Central memory CD8-positive, alpha-beta T cell (primary cell): Measurements from ENCODE around the gene SCAPER.
"Not testable (repeated sequence)": the region's sequence is repeated elsewhere in the genome, so short reads cannot be mapped to it uniquely, and the experiment has no call there.

Experiments
- ATAC-seq: fragments of 150-1000 bp; cut with Tn5 transposase; replicated peaks from 2 replicates; pipeline ENCODE4 v1.10.0; 2022; ENCODE audit warnings: mild to moderate bottlenecking, moderate FRiP score, moderate number of reproducible peaks; ENCODE audit not compliant: poor library complexity, severe bottlenecking; ENCODE audit errors: extremely low read depth
- DNase-seq, 2 donors: peaks; one replicate each; pipeline ENCODE4 v3.0.0; 2021; ENCODE audit warnings: low spot score in 2 of 2
- H3K27ac Mint-ChIP-seq: one replicate; pipeline ENCODE4 v1.8.0; 2022; ENCODE audit warnings: low read depth, mild to moderate bottlenecking, moderate library complexity, mixed read lengths
- H3K27me3 Mint-ChIP-seq: one replicate; pipeline ENCODE4 v1.8.0; 2022; ENCODE audit warnings: mixed read lengths
- H3K36me3 Mint-ChIP-seq: one replicate; pipeline ENCODE4 v1.8.0; 2022; ENCODE audit warnings: mild to moderate bottlenecking, moderate library complexity, mixed read lengths; ENCODE audit not compliant: insufficient read depth
- H3K4me1 Mint-ChIP-seq: one replicate; pipeline ENCODE4 v1.8.0; 2022; ENCODE audit warnings: mixed read lengths
- H3K4me3 Mint-ChIP-seq: one replicate; pipeline ENCODE4 v1.8.0; 2022; ENCODE audit warnings: mild to moderate bottlenecking, moderate library complexity, mixed read lengths
- H3K9me3 Mint-ChIP-seq: one replicate; pipeline ENCODE4 v1.8.0; 2022; ENCODE audit warnings: mixed read lengths

The SCAPER gene

GRCh38 chr15:76791511-76791910 is 113.6 kb downstream of the SCAPER start:
- Mint-ChIP-seq H3K4me1 (no peaks in the 10 kb centered on the region), H3K27ac (no peak overlapping the region), H3K9me3 (no peaks in the 10 kb centered on the region), H3K4me3 (no peak overlapping the region), H3K36me3 (peaks cover 13% of the 10 kb centered on the region), H3K27me3 (no peaks in the 10 kb centered on the region)
- ATAC-seq (no peak), DNase-seq (no peak)

GRCh38 chr15:76787273-76787672 is 117.9 kb downstream of the SCAPER start:
- Mint-ChIP-seq H3K27ac (no peak overlapping the region), H3K36me3 (peaks cover 10% of the 10 kb centered on the region), H3K4me3 (no peak overlapping the region), H3K9me3 (no peaks in the 10 kb centered on the region), H3K4me1 (peaks cover 9% of the 10 kb centered on the region), H3K27me3 (no peaks in the 10 kb centered on the region)
- DNase-seq (no peak), ATAC-seq (no peak)

GRCh38 chr15:76776969-76777368 is 128.2 kb downstream of the SCAPER start:
- no peaks in the 10 kb centered on the region for H3K27me3 Mint-ChIP-seq
- no peak for DNase-seq
- no peak overlapping the region for H3K27ac Mint-ChIP-seq
- H3K9me3 Mint-ChIP-seq = no peaks in the 10 kb centered on the region
- no peak overlapping the region for H3K4me3 Mint-ChIP-seq
- no peaks in the 10 kb centered on the region for H3K4me1 Mint-ChIP-seq
- peaks cover 2% of the 10 kb centered on the region for H3K36me3 Mint-ChIP-seq
- no peak for ATAC-seq

GRCh38 chr15:76776480-76776879 is 128.7 kb downstream of the SCAPER start:
- DNase-seq = no peak
- no peak overlapping the region for H3K27ac Mint-ChIP-seq
- no peak for ATAC-seq
- H3K4me1 Mint-ChIP-seq = no peaks in the 10 kb centered on the region
- no peak overlapping the region for H3K4me3 Mint-ChIP-seq
- H3K27me3 Mint-ChIP-seq = no peaks in the 10 kb centered on the region
- H3K36me3 Mint-ChIP-seq = peaks cover 2% of the 10 kb centered on the region
- H3K9me3 Mint-ChIP-seq = no peaks in the 10 kb centered on the region

- Mint-ChIP-seq H3K27me3 (no peaks in the 10 kb centered on the region), H3K4me1 (no peaks in the 10 kb centered on the region), H3K4me3 (no peak overlapping the region), H3K36me3 (peaks cover 6% of the 10 kb centered on the region), H3K27ac (no peak overlapping the region), H3K9me3 (no peaks in the 10 kb centered on the region)
- no peak for ATAC-seq
- DNase-seq = no peak
Measured at GRCh38 chr15:76773234-76773633, 131.9 kb downstream of the SCAPER start.

GRCh38 chr15:76772776-76773175 is 132.4 kb downstream of the SCAPER start:
- Mint-ChIP-seq H3K4me1 (no peaks in the 10 kb centered on the region), H3K4me3 (no peak overlapping the region), H3K36me3 (peaks cover 6% of the 10 kb centered on the region), H3K9me3 (no peaks in the 10 kb centered on the region), H3K27me3 (no peaks in the 10 kb centered on the region), H3K27ac (no peak overlapping the region)
- no peak for DNase-seq
- no peak for ATAC-seq

- no peak overlapping the region for H3K4me3 Mint-ChIP-seq
- H3K36me3 Mint-ChIP-seq = peaks cover 11% of the 10 kb centered on the region
- H3K27me3 Mint-ChIP-seq = no peaks in the 10 kb centered on the region
- peaks cover 9% of the 10 kb centered on the region for H3K9me3 Mint-ChIP-seq
- ATAC-seq (no peak), DNase-seq (no peak)
- no peak overlapping the region for H3K27ac Mint-ChIP-seq
- no peaks in the 10 kb centered on the region for H3K4me1 Mint-ChIP-seq
Measured at GRCh38 chr15:76764004-76764403, 141.1 kb downstream of the SCAPER start.

GRCh38 chr15:76763554-76763953 is 141.6 kb downstream of the SCAPER start:
- H3K27ac Mint-ChIP-seq = no peak overlapping the region
- no peak for ATAC-seq
- H3K27me3 Mint-ChIP-seq = no peaks in the 10 kb centered on the region
- peaks cover 11% of the 10 kb centered on the region for H3K36me3 Mint-ChIP-seq
- no peak for DNase-seq
- H3K9me3 Mint-ChIP-seq = peaks cover 9% of the 10 kb centered on the region
- no peak overlapping the region for H3K4me3 Mint-ChIP-seq
- H3K4me1 Mint-ChIP-seq = no peaks in the 10 kb centered on the region

GRCh38 chr15:76756381-76756780 is 148.8 kb downstream of the SCAPER start:
- no peaks in the 10 kb centered on the region for H3K4me1 Mint-ChIP-seq
- H3K9me3 Mint-ChIP-seq = no peaks in the 10 kb centered on the region
- H3K27ac Mint-ChIP-seq = no peak overlapping the region
- ATAC-seq (no peak), DNase-seq (no peak)
- no peaks in the 10 kb centered on the region for H3K27me3 Mint-ChIP-seq
- H3K36me3 Mint-ChIP-seq = peaks cover 6% of the 10 kb centered on the region
- H3K4me3 Mint-ChIP-seq = no peak overlapping the region

- Mint-ChIP-seq H3K27me3 (no peaks in the 10 kb centered on the region), H3K4me1 (no peaks in the 10 kb centered on the region), H3K4me3 (no peak overlapping the region), H3K36me3 (peaks cover 1% of the 10 kb centered on the region), H3K9me3 (no peaks in the 10 kb centered on the region), H3K27ac (no peak overlapping the region)
- no peak for ATAC-seq
- no peak for DNase-seq
Measured at GRCh38 chr15:76753771-76754170, 151.4 kb downstream of the SCAPER start.

GRCh38 chr15:76753131-76753530 is 152.0 kb downstream of the SCAPER start:
- H3K9me3 Mint-ChIP-seq = no peaks in the 10 kb centered on the region
- H3K36me3 Mint-ChIP-seq = peaks cover 1% of the 10 kb centered on the region
- no peak for DNase-seq
- ATAC-seq = no peak
- no peak overlapping the region for H3K27ac Mint-ChIP-seq
- H3K4me3 Mint-ChIP-seq = no peak overlapping the region
- H3K4me1 Mint-ChIP-seq = no peaks in the 10 kb centered on the region
- H3K27me3 Mint-ChIP-seq = no peaks in the 10 kb centered on the region

GRCh38 chr15:76752549-76752948 is 152.6 kb downstream of the SCAPER start:
- no peak overlapping the region for H3K27ac Mint-ChIP-seq
- no peaks in the 10 kb centered on the region for H3K36me3 Mint-ChIP-seq
- no peak overlapping the region for H3K4me3 Mint-ChIP-seq
- no peaks in the 10 kb centered on the region for H3K4me1 Mint-ChIP-seq
- no peak for ATAC-seq
- DNase-seq = no peak
- H3K9me3 Mint-ChIP-seq = no peaks in the 10 kb centered on the region
- H3K27me3 Mint-ChIP-seq = no peaks in the 10 kb centered on the region

GRCh38 chr15:76737573-76737972 is 167.6 kb downstream of the SCAPER start:
- H3K4me1 Mint-ChIP-seq = peaks cover 6% of the 10 kb centered on the region
- H3K4me3 Mint-ChIP-seq = no peak overlapping the region
- DNase-seq (no peak), ATAC-seq (no peak)
- H3K36me3 Mint-ChIP-seq = peaks cover 10% of the 10 kb centered on the region
- no peaks in the 10 kb centered on the region for H3K27me3 Mint-ChIP-seq
- no peak overlapping the region for H3K27ac Mint-ChIP-seq
- H3K9me3 Mint-ChIP-seq = no peaks in the 10 kb centered on the region

GRCh38 chr15:76732321-76732720 is 172.8 kb downstream of the SCAPER start:
- H3K9me3 Mint-ChIP-seq, ATAC-seq, H3K27me3 Mint-ChIP-seq, DNase-seq, H3K4me3 Mint-ChIP-seq, H3K27ac Mint-ChIP-seq, H3K4me1 Mint-ChIP-seq: not testable (repeated sequence)
- H3K36me3 Mint-ChIP-seq = peaks cover 16% of the 10 kb centered on the region
